CD14-positive monocyte (primary cell): ENCODE measurements around the gene ELF3. TPM values are rescaled to one million over a fixed set of nuclear protein-coding genes. Genes with fewer than 3 reads are reported as not detected.
"Not testable (repeated sequence)": the region's sequence is repeated elsewhere in the genome, so short reads cannot be mapped to it uniquely, and the experiment has no call there.

Experiments used
- DNase-seq, 3 donors: peaks; one replicate each; pipeline ENCODE4 v3.0.0-alpha.2; 2011 to 2022
- H2AFZ ChIP-seq: 2 replicates; pipeline ENCODE4 v1.6.0; 2012; ENCODE audit warnings: mild to moderate bottlenecking, low read depth, low read length, inconsistent platforms; ENCODE audit not compliant: insufficient read depth, poor library complexity, severe bottlenecking
- H3K27ac ChIP-seq, 2 donors: 1 replicate in 1 of 2; 2 replicates in 1 of 2; pipeline ENCODE4 v1.5.1; 2012 to 2013; ENCODE audit warnings: low read length in 2 of 2, control low read depth in 1 of 2, inconsistent platforms in 1 of 2, low read depth in 1 of 2, mild to moderate bottlenecking in 1 of 2
- H3K27me3 ChIP-seq, 2 donors: one replicate each; pipeline versions ENCODE4 v1.6.0 to v1.6.1; 2011 to 2013; ENCODE audit warnings: low read length in 2 of 2; ENCODE audit not compliant: control insufficient read depth in 2 of 2, insufficient read depth in 2 of 2
- H3K36me3 ChIP-seq, 2 donors: replicated peaks in 1 of 2; 1 replicate in 1 of 2; 2 replicates in 1 of 2; pipeline versions ENCODE4 v1.5.1 to v1.6.1; 2012 to 2013; ENCODE audit warnings: low read length in 2 of 2, control low read depth in 1 of 2, inconsistent platforms in 1 of 2, mild to moderate bottlenecking in 1 of 2; ENCODE audit not compliant: insufficient read depth in 2 of 2, control insufficient read depth in 1 of 2
- H3K4me1 ChIP-seq, 2 donors: 1 replicate in 1 of 2; 2 replicates in 1 of 2; pipeline versions ENCODE4 v1.5.1 to v1.6.1; 2012 to 2013; ENCODE audit warnings: low read length in 2 of 2, control low read depth in 1 of 2, inconsistent platforms in 1 of 2, mild to moderate bottlenecking in 1 of 2, moderate library complexity in 1 of 2; ENCODE audit not compliant: insufficient read depth in 2 of 2, control insufficient read depth in 1 of 2
- H3K4me2 ChIP-seq: replicated peaks from 2 replicates; pipeline ENCODE3; 2012; ENCODE audit warnings: low read length, moderate library complexity, mild to moderate bottlenecking; ENCODE audit not compliant: poor library complexity, severe bottlenecking; ENCODE audit errors: extremely low read depth
- H3K4me3 ChIP-seq, 3 experiments: fragments of 200-600 bp in 1 of 3; sonication (generic) in 1 of 3; replicated peaks in 1 of 3; 1 replicate in 2 of 3; 2 replicates in 1 of 3; pipeline ENCODE4 v1.5.1; 2011 to 2013; ENCODE audit warnings: low read length in 3 of 3, mild to moderate bottlenecking in 3 of 3, control low read depth in 2 of 3, low read depth in 2 of 3, inconsistent platforms in 1 of 3, moderate library complexity in 1 of 3
- H3K79me2 ChIP-seq: 2 replicates; pipeline ENCODE4 v1.6.0; 2012; ENCODE audit warnings: mild to moderate bottlenecking, control low read depth, inconsistent platforms, low read length, moderate library complexity; ENCODE audit not compliant: insufficient read depth
- H3K9ac ChIP-seq: 2 replicates; pipeline ENCODE4 v1.6.0; 2017; ENCODE audit warnings: low read length, mild to moderate bottlenecking; ENCODE audit not compliant: insufficient read depth, poor library complexity, severe bottlenecking
- H3K9me3 ChIP-seq, 2 donors: replicated peaks in 1 of 2; 1 replicate in 1 of 2; 2 replicates in 1 of 2; pipeline versions ENCODE4 v1.5.1 to v1.6.1; 2012 to 2013; ENCODE audit warnings: low read length in 2 of 2, control low read depth in 1 of 2; ENCODE audit not compliant: control insufficient read depth in 1 of 2, insufficient read depth in 1 of 2
- H4K20me1 ChIP-seq: 2 replicates; pipeline ENCODE4 v1.6.0; 2012; ENCODE audit warnings: mild to moderate bottlenecking, low read length, control low read depth, moderate library complexity; ENCODE audit not compliant: insufficient read depth
- H3K27ac Mint-ChIP-seq, 7 donors: one replicate each; pipeline ENCODE4 v1.8.0; 2020; ENCODE audit warnings: mild to moderate bottlenecking in 7 of 7, mixed read lengths in 7 of 7, moderate library complexity in 6 of 7, inconsistent platforms in 2 of 7
- H3K27me3 Mint-ChIP-seq, 3 donors: one replicate each; pipeline ENCODE4 v1.8.0; 2021 to 2022; ENCODE audit warnings: low read depth in 3 of 3, mild to moderate bottlenecking in 3 of 3, mixed read lengths in 3 of 3, moderate library complexity in 3 of 3, inconsistent platforms in 1 of 3
- H3K36me3 Mint-ChIP-seq, 2 donors: one replicate each; pipeline ENCODE4 v1.8.0; 2020; ENCODE audit warnings: mixed read lengths in 2 of 2, inconsistent platforms in 1 of 2, mild to moderate bottlenecking in 1 of 2
- H3K4me1 Mint-ChIP-seq: one replicate; pipeline ENCODE4 v1.8.0; 2020; ENCODE audit warnings: mild to moderate bottlenecking, mixed read lengths
- H3K4me3 Mint-ChIP-seq, 2 donors: one replicate each; pipeline ENCODE4 v1.8.0; 2020; ENCODE audit warnings: mild to moderate bottlenecking in 2 of 2, mixed read lengths in 2 of 2, moderate library complexity in 1 of 2
- H3K9me3 Mint-ChIP-seq, 7 donors: one replicate each; pipeline ENCODE4 v1.8.0; 2020 to 2022; ENCODE audit warnings: mixed read lengths in 7 of 7, mild to moderate bottlenecking in 6 of 7, moderate library complexity in 6 of 7, inconsistent platforms in 2 of 7
- CTCF ChIP-seq: fragments of 200-600 bp; IDR thresholded peaks from one replicate; pipeline ENCODE4 v1.8.0; 2022; ENCODE audit warnings: antibody characterized with exemption, mild to moderate bottlenecking
- WGBS: methylation state at CpG from one replicate; pipeline ENCODE4 v1.1.5; 2013; ENCODE audit warnings: missing lambda C conversion rate; ENCODE audit not compliant: insufficient coverage; 5-methylcytosine and 5-hydroxymethylcytosine counted together
- intact Hi-C, 2 donors: fragments of 100-400 bp; cut with micrococcal nuclease; formaldehyde crosslinking; loops; one replicate each; pipeline versions ENCODE4 v1.15.0 to v1.15.1; 2023
- polyA plus RNA-seq, 3 donors: library from polyadenylated mRNA; depleted of rRNA in 1 of 3; unstranded in 2 of 3; stranded (reverse) in 1 of 3; fragments of 300-500 nt in 2 of 3; fragments of >200 nt in 1 of 3; fragmentation: Illumina TruSeq in 2 of 3; gene quantifications; 1 replicate in 2 of 3; 2 replicates in 1 of 3; pipeline ENCODE4 v1.2.3, GENCODE V29; 2012 to 2021

Gene ELF3
- polyA plus RNA-seq, 3 donors = 10.2 TPM; not detected in 2

DNA sequence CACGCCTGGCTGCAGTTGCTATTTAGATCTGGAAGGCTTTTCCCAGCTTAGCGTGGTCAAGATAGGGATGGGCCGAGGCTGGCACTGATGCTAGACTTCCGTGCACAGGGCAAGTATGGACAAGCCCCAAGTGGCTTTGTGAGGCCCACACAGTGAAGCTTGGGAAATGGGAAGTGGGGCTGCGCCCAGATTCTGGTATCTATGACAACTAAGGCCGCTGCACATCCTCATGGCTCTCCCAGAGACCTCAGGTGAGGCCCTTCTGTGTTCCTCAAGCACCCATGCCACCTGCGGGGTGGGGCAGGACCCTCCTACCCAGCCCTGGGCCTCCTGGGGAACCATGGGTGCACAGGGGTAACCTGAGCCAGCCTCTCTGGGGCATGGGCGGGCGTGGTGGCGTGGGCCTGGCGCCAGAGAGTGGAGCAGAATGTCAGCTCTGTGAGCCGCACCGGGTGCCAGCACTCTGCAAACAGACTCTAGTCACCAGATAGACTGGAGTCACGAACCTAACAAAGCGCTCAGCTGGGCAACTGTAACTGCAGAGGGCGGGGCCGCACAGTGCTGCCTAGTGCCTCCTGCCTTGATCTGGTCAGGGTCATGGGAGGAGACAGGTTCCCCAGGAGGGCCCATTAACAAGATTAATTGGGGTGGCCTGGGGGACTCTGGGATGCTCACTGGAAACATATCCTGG, 46.4 kb downstream of the ELF3 start:
- Histone ChIP-seq H3K4me3 (no peak overlapping the region), H4K20me1 (no peaks in the 10 kb centered on the region), H3K36me3 (no peaks in the 10 kb centered on the region), H3K27me3 (no peaks in the 10 kb centered on the region), H3K4me2 (no peak overlapping the region), H3K27ac (no peak overlapping the region), H3K4me1 (no peaks in the 10 kb centered on the region), H3K9me3 (no peaks in the 10 kb centered on the region), H3K79me2 (no peaks in the 10 kb centered on the region), H3K9ac (no peak overlapping the region), H2AFZ (no peak overlapping the region)
- Mint-ChIP-seq H3K27me3 (peaks cover 3 to 14% (median 10%) of the 10 kb centered on the region in 3 donors), H3K4me3 (no peak overlapping the region), H3K9me3 (no peaks in the 10 kb centered on the region), H3K36me3 (no peaks in the 10 kb centered on the region), H3K4me1 (no peaks in the 10 kb centered on the region), H3K27ac (no peak overlapping the region)
- WGBS = 94% methylated on average over 14 of the region's 17 CpGs
- intact Hi-C loops = no loop called here
- no peak for TF ChIP-seq CTCF
- no peak for DNase-seq

GRCh38 chr1:202057335-202057704, 46.9 kb downstream of the ELF3 start:
- H3K27ac Mint-ChIP-seq, H3K4me3 ChIP-seq, H3K27ac ChIP-seq, H3K27me3 ChIP-seq, intact Hi-C loops, H3K79me2 ChIP-seq, H3K9me3 ChIP-seq, H3K4me2 ChIP-seq, H2AFZ ChIP-seq, H3K36me3 Mint-ChIP-seq, H3K4me1 ChIP-seq, H3K9ac ChIP-seq, H3K4me1 Mint-ChIP-seq, H3K36me3 ChIP-seq, H3K9me3 Mint-ChIP-seq, H3K4me3 Mint-ChIP-seq, H4K20me1 ChIP-seq, DNase-seq: not testable (repeated sequence)
- H3K27me3 Mint-ChIP-seq = peaks cover 3 to 14% (median 11%) of the 10 kb centered on the region in 3 donors
- 100% methylated on average over 1 of the region's 6 CpGs for WGBS
